SIG-M5 (cell line): Measurements from ENCODE around the gene FRMPD2.
"Not testable (repeated sequence)": the region's sequence is repeated elsewhere in the genome, so short reads cannot be mapped to it uniquely, and the experiment has no call there.

Experiments used
- DNase-seq: peaks from one replicate; lab custom pipeline; 2025; lab: John Stamatoyannopoulos, UW

FRMPD2 gene

DNA sequence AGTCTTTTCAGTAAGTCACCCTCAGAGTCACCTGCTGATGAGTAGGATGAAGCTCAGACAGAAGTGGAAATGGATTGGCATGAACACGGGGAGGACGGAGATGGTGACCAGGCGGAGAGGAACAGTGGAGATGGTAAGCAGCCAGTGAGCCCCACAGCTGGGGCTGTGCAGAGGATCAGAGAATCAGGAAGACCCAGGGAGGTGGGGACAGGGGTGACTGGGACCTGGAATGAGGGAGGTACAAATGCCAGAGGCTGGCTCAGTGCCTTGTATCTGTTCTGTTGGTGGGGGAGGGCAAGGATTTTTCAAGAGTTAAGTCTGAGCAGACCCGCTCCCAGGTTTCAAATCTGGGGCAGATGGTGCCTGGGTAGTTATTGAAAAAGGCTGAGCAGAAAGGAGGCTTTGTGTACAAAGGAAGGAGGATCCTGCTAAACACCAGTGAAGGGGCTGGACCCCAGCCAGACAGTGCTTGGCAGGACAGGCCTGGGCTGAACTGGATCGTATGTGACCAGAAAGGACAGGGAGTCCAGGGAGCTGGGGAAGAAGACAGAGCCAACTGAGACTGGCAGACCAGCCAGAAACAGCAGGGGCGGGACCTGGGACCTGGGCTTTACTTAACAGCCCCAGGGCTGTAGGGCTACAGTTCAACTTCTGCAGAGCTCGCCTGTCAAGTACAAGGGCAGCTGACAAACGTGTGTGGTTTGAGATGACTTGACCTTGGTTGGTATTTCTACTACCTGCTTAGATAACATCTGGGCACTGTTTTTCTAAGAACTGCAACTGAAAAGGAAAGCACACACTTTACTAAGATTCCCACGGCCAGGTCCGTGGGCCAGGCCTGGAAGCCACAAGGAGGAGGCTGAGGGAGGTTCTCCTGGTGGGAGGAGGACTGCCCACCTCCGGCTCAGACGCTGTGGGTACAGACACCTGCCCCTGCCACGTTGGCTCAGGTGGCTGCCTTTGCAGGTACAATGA is 13.2 kb upstream of the FRMPD2 start:
- DNase-seq: no peak

DNA sequence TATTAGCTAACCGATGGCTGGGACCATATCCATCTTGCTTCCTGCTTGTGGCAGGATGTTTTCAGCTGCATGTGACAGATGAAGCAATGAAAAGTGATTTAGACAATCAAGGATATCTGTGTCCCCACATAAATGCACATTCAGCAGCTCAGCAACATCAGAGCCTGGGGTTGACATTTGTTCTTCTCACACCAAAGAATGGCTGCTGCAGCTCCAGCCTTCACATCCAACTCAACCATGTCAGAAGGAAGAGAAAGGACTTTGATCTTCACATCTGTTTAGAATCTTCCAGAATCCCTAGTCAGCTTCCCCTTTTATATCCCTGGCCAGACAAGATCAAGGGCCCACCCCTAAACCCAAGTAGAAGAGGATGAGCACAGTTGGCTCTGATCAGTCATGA is 11.9 kb upstream of the FRMPD2 start:
- DNase-seq: no peak

DNA sequence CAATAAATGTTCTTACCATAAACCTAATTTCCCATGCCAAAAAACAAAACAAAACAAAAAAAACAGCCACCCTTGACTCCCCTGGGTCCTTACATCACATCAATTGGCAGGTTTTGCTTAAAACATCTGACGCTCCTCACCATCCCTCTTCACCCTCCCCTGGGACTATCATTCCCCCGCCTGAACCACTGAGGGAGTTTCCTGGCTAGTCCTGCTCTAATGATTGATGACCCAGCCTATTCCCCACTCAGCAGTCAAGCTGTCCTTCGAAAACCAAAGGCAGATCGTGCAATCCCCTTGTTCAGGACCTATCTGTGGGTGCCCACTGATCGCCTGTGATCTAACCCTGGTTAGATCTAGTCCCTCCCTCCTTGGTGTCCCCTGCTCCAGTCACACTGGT is 11.2 kb upstream of the FRMPD2 start:
- DNase-seq: no peak

DNA sequence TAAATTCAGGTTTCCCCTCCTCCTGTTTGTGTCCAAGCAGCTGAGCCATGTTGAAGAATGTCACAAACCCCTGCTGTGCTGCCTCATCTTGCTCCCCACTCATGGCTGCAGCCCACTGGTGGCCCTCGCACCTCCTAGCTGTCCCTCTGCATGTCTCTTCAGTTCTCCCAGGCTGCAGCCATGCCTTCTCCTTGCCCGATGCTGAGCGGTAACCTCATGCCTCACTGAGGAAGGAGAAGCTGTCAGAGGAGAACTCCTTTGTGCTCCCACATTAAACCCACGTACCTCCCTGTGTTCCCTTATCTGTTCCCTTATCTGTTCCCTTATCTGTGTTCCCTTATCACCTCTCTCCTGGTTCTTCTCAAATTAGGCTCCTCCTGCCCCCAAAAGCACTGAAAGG is 10.3 kb upstream of the FRMPD2 start:
- no peak for DNase-seq

GRCh38 chr10:48284002-48284546 is 9.6 kb upstream of the FRMPD2 start:
- DNase-seq: no peak

GRCh38 chr10:48282829-48283228 is 8.3 kb upstream of the FRMPD2 start:
- no peak for DNase-seq

DNA sequence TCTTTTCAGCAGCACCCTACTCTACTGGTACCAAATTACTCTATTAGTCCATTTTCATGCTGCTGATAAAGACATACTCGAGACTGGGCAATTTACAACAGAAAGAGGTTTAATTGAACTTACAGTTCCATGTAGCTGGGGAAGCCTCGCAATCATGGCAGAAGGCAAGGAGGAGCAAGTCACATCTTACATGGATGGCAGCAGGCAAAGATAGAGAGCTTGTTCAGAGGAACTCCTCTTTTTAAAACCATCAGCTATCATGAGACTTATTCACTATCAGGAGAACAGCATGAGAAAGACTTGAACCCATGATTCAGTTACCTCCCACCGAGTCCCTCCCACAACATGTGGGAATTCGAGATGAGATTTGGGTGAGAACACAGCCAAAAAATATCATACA is 7.2 kb upstream of the FRMPD2 start:
- DNase-seq: not testable (repeated sequence)

GRCh38 chr10:48279081-48279751 is 4.7 kb upstream of the FRMPD2 start:
- DNase-seq: no peak

DNA sequence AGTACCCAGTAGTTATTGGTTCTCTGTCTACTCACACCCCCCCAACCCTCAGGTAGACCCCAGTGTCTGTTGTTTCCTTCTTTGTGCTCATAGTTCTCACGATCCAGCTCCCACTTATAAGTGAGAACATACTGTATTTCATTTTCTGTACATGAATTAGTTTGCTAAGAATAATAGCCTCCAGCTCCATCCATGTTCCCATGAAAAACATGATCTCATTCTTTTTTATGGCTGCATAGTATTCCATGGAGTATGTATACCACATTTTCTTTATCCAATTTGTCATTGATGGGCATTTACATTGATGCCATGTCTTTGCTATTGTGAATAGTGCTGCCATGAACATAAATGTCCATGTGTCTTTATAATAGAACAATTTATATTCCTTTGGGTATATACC is 2.6 kb upstream of the FRMPD2 start:
- DNase-seq: no peak

- no peak for DNase-seq
These were observed 755 bp downstream of the FRMPD2 start for GRCh38 chr10:48273741-48274140.

GRCh38 chr10:48272682-48273081 is 1.8 kb downstream of the FRMPD2 start:
- no peak for DNase-seq

DNA sequence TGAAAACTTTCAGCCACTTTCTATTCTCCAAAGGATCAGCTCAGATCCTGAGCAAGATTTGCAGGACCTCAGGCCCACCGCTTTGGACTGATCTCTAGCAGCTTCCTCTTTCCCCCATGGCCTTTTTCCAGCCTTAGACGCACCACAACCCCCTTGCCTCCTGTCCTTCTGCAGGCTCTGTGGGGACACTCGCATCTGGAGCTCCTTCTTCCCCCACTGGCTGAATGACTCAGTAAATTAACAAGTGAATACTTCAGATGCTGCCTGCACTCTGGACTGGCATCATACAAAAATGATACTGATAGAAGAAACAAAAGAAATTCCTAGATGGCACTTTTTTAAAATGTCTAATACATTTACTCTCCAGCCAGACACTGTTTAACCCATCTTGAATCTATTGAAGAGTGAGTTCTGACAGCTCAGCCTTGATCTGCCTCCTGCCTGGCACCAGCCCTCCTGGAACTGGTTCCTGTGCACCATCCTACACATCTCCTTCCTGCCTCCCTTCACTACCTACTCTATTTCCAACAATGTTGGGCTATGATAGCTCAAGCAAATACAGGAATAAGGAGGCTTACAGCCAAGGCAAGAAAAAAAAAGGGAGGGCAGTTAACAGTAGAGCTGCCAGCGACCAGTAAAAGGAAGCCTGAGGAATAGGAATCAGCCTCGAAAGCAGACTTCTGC is 3.3 kb downstream of the FRMPD2 start:
- DNase-seq: no peak

- no peak for DNase-seq
These were observed 8.0 kb downstream of the FRMPD2 start for GRCh38 chr10:48266528-48266927.

DNA sequence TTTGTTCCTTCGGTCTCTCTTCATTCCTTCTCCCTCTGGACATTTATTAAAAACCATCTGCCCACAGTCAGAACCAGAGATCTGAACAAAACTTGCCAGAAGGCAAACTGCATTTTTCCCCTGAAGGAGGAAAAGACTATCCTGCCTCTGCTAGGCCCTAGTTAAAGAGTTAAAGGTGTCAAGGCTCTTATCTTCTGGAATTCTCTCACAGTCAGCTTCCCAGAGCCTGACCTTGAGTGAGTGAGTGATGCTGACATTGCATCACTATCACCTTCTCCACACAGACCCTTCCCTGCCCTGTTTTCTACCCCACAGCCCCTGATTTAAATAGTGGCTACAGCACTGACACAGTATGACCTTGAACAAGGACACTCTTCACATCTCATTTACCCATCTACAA is 16.4 kb downstream of the FRMPD2 start:
- DNase-seq: no peak

DNA sequence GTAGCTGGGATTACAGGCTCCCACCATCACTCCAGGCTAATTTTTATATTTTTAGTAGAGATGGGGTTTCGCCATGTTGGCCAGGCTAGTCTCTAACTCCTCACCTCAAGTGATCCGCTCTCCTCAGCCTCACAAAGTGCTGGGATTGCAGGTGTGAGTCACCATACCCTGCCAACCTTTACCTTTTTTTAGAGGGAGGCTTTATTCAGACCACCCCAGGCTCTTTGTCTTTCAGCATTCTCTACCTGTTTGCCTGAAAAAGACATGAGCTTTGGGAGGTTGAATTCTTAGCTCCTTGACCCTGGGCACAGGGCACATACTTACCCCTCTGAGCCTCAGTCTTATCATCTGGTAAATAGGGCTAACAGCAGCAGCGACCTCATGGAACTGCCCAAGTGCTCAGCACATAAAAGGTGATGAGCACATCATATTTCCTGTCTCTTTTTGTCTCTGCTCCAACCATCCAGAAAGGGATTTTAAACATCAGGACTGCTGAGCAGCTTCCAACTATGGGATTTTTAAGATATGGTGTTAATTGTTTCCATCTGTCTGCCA is 17.0 kb downstream of the FRMPD2 start:
- no peak for DNase-seq

GRCh38 chr10:48255722-48256121 is 18.8 kb downstream of the FRMPD2 start:
- DNase-seq: no peak

GRCh38 chr10:48254750-48255512 is 19.6 kb downstream of the FRMPD2 start:
- no peak for DNase-seq

GRCh38 chr10:48253970-48254657 is 20.4 kb downstream of the FRMPD2 start:
- DNase-seq: no peak

DNA sequence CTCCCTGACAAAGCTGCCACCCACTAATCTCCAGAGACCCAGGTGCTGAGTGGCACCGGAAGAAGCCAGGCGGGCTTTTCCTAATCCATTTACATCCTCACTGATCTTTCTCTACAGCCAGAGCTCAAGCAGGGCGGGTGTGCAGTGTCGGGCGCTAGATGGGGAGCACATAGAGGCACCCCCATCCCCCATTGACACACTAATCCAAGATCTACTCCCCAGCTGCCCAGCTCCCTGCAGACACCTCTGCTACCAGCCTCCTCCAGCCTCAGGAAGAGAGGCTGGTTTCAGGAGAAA is 22.2 kb downstream of the FRMPD2 start:
- DNase-seq: no peak

GRCh38 chr10:48251525-48252353 is 22.8 kb downstream of the FRMPD2 start:
- no peak for DNase-seq
